Lower lobe of right lung (tissue), 2 donors: Measurements from ENCODE around the gene ABR. TPM values are rescaled to one million over a fixed set of nuclear protein-coding genes. Genes with fewer than 3 reads are reported as not detected.

Experiments used
- ATAC-seq, 2 donors: fragments of 200-7000 bp; cut with Tn5 transposase; one replicate each; pipeline ENCODE4 v1.9.1; 2020 to 2022; ENCODE audit warnings: mild to moderate bottlenecking in 2 of 2, moderate library complexity in 2 of 2
- DNase-seq: peaks from one replicate; pipeline ENCODE4 v3.0.0-alpha.2; 2020
- H3K27ac ChIP-seq: fragments of 200-600 bp; one replicate; pipeline ENCODE4 v1.8.0; 2022
- H3K27me3 ChIP-seq: fragments of 200-600 bp; one replicate; pipeline ENCODE4 v1.8.0; 2022; ENCODE audit warnings: low read depth
- H3K36me3 ChIP-seq: fragments of 200-600 bp; one replicate; pipeline ENCODE4 v1.8.0; 2022; ENCODE audit warnings: mild to moderate bottlenecking
- H3K4me1 ChIP-seq: fragments of 200-600 bp; one replicate; pipeline ENCODE4 v1.8.0; 2022
- H3K4me3 ChIP-seq: fragments of 200-600 bp; one replicate; pipeline ENCODE4 v1.8.0; 2022; ENCODE audit warnings: mild to moderate bottlenecking
- H3K9me3 ChIP-seq: fragments of 200-600 bp; one replicate; pipeline ENCODE4 v1.8.0; 2022
- intact Hi-C: fragments of 100-400 bp; cut with DNase I; formaldehyde crosslinking; loops from one replicate; pipeline ENCODE4 v1.11.0; 2022
- total RNA-seq: library from RNA; stranded (reverse); fragmentation: NEBNext Ultra II Directional; extraction: Animal tissue kit (Norgen Biotek cat#: 25700); gene quantifications from one replicate; pipeline ENCODE4 v1.2.1, GENCODE V29; 2021
- TF ChIP-seq, protein P1 (sequence below): fragments of 200-600 bp; IDR thresholded peaks from one replicate; pipeline ENCODE4 v1.8.0; 2022; ENCODE audit warnings: antibody characterized with exemption, mild to moderate bottlenecking
- donor health status: DM: no; HTN: yes; CAD: no; lungs with severe emphysema.

Gene ABR
- total RNA-seq, 1 donor from 2014 or later: 212 TPM

GRCh38 chr17:1058423-1059130, 121.2 kb downstream of the ABR start:
- intact Hi-C loops: no loop called here
- TF ChIP-seq, protein P1, sequence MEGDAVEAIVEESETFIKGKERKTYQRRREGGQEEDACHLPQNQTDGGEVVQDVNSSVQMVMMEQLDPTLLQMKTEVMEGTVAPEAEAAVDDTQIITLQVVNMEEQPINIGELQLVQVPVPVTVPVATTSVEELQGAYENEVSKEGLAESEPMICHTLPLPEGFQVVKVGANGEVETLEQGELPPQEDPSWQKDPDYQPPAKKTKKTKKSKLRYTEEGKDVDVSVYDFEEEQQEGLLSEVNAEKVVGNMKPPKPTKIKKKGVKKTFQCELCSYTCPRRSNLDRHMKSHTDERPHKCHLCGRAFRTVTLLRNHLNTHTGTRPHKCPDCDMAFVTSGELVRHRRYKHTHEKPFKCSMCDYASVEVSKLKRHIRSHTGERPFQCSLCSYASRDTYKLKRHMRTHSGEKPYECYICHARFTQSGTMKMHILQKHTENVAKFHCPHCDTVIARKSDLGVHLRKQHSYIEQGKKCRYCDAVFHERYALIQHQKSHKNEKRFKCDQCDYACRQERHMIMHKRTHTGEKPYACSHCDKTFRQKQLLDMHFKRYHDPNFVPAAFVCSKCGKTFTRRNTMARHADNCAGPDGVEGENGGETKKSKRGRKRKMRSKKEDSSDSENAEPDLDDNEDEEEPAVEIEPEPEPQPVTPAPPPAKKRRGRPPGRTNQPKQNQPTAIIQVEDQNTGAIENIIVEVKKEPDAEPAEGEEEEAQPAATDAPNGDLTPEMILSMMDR: peak; percentile 66

DNA sequence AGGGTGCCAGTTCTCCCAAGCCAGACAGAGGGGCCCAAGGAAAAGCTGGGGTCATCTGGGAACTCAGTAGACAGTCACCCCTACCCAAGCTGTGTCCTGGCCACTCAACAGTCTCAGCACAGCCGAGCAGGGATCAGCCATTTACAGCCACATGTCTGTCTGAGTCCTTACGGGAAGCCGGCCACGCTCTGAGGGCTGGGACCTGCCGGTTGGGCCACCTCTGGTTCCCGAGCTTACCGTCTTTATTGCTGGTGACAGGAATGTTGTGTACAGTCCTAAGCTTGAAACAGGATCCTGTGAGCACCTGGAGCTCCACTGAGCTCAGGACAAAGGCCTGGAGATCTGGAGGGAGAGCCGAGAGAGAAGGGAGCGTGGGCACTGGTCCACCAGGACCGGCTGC, 123.0 kb downstream of the ABR start:
- ATAC-seq (no peak), DNase-seq (peak; percentile 42)
- Histone ChIP-seq H3K4me1 (peaks cover 5% of the 10 kb centered on the region), H3K27ac (no peak overlapping the region), H3K9me3 (no peaks in the 10 kb centered on the region), H3K4me3 (no peak overlapping the region), H3K36me3 (peaks cover 80% of the 10 kb centered on the region), H3K27me3 (no peaks in the 10 kb centered on the region)
- intact Hi-C loops: no loop called here
- TF ChIP-seq, protein P1: no peak

More at GRCh38 chr17:1058423-1059130, 121.2 kb downstream of the ABR start:
- peaks cover 79% of the 10 kb centered on the region for H3K36me3 ChIP-seq
- no peaks in the 10 kb centered on the region for H3K27me3 ChIP-seq
- no peak overlapping the region for H3K4me3 ChIP-seq
- no peaks in the 10 kb centered on the region for H3K9me3 ChIP-seq
- ATAC-seq (peak; percentile 69 to 70), DNase-seq (peak; percentile 80)
- H3K4me1 ChIP-seq: peaks cover 5% of the 10 kb centered on the region
- no peak overlapping the region for H3K27ac ChIP-seq

DNA sequence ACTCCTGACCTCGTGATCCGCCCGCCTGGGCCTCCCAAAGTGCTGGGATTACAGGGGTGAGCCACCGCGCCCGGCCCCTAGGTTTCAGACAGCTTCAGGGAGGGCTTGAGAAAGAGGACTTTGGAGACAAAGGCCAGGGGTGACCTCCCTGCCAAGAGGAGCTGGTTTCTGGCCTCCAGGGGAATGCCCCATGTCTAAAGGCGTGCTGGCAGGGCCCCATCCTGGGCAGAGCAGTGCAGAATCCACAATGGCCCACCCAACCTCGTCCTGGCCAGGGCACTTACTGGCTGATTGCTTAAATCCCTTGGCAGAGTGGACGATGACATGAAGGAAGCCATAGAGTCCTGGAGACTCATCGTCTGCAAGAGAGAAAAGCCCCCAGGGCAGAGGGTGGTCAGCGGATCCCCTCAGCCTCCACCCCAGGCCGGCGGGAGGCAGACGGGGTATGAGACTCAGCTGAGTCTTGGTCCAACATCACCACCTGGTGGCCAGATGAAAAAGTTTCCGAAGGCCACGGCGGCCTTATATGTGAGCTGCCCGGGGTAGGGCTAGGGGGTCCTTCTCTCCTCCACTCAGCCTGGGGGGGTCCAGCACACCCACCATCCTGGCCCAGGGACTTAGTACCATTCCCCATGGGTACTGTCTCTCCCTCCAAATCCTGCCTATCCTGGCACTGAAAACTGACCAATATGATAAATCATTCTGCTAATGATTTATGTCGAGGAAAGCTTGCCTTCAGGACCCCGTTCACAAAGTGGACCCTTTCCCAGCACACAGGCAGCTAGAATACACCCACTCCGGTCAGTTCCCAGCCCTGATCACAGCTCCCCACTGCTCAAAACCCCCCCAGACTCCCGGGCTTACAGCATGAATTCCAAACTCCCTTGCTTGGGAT, 123.8 kb downstream of the ABR start:
- no peak overlapping the region for H3K27ac ChIP-seq
- TF ChIP-seq, protein P1: peak; percentile 76
- intact Hi-C loops: no loop called here
- DNase-seq (peak; percentile 65), ATAC-seq (peak; percentile 70 to 71)
- H3K4me3 ChIP-seq: no peak overlapping the region
- no peaks in the 10 kb centered on the region for H3K9me3 ChIP-seq
- H3K36me3 ChIP-seq: peaks cover 72% of the 10 kb centered on the region
- H3K4me1 ChIP-seq: peaks cover 5% of the 10 kb centered on the region
- no peaks in the 10 kb centered on the region for H3K27me3 ChIP-seq

DNA sequence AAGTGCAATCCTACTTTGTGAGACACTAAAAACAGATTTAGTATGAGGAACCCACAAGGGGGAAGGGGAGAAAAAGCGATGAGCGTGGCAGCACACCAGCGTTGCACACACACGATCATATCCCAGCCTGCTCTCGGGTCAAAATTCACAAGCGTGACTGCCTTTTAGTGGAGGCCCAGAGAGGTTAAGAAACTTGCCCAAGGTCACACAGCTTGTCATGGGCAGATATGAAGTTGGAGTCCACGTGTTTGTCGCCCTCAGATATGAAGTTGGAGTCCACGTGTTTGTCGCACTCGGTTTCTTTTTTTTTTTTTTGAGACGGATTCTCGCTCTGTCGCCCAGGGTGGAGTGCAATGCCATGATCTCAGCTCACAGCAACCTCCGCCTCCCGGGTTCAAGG, 124.5 kb downstream of the ABR start:
- Histone ChIP-seq H3K4me3 (no peak overlapping the region), H3K27ac (no peak overlapping the region), H3K36me3 (peaks cover 68% of the 10 kb centered on the region), H3K27me3 (no peaks in the 10 kb centered on the region), H3K4me1 (peaks cover 5% of the 10 kb centered on the region), H3K9me3 (no peaks in the 10 kb centered on the region)
- DNase-seq (peak; percentile 20), ATAC-seq (no peak)
- TF ChIP-seq, protein P1: no peak
- intact Hi-C loops: no loop called here

DNA sequence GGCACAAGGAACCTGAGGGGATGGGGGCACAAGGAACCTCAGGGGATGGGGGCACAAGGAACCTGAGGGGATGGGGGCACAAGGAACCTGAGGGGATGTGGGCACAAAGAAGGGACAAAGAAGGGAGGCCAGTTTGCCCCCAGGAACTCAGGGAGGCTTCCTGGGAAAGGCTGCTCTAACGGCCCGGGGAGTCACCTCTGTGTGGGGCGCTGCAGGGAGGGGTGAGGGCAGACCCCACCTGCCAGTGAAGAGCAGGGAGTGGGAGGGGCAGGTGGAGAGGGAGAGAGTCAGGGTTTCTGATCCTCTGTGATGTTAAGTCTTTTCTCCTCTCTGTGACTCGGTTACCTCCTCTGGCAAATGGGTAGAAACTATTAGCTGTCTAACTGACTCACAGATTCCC, 125.1 kb downstream of the ABR start:
- Histone ChIP-seq H3K27me3 (no peaks in the 10 kb centered on the region), H3K4me1 (peaks cover 5% of the 10 kb centered on the region), H3K4me3 (no peak overlapping the region), H3K27ac (no peak overlapping the region), H3K36me3 (peaks cover 69% of the 10 kb centered on the region), H3K9me3 (no peaks in the 10 kb centered on the region)
- peak; percentile 23 for DNase-seq
- intact Hi-C loops: no loop called here
- no peak for ATAC-seq
- TF ChIP-seq, protein P1: no peak
